H9 (cell line): ENCODE measurements around the gene GPR150. TPM values are rescaled to one million over a fixed set of nuclear protein-coding genes. Genes with fewer than 3 reads are reported as not detected.
"Not testable (repeated sequence)": the region's sequence is repeated elsewhere in the genome, so short reads cannot be mapped to it uniquely, and the experiment has no call there.

ENCODE experiments used
- DNase-seq: peaks from one replicate; pipeline ENCODE4 v3.0.0-alpha.2; 2017
- H2AFZ ChIP-seq: one replicate; pipeline ENCODE4 v1.6.1; 2013; ENCODE audit warnings: mild to moderate bottlenecking, low read length, control low read depth, moderate library complexity
- H2AK5ac ChIP-seq: 2 replicates; pipeline ENCODE4 v1.6.1; 2013; ENCODE audit warnings: low read length, control low read depth, mixed read lengths; ENCODE audit not compliant: insufficient read length
- H2BK120ac ChIP-seq: one replicate; pipeline ENCODE4 v1.6.1; 2013; ENCODE audit warnings: low read depth, mild to moderate bottlenecking, low read length, control low read depth, inconsistent platforms; ENCODE audit not compliant: poor library complexity, severe bottlenecking
- H2BK12ac ChIP-seq: 2 replicates; pipeline ENCODE4 v1.6.1; 2013; ENCODE audit warnings: low read length, control low read depth, mixed read lengths, low read depth; ENCODE audit not compliant: insufficient read length
- H2BK15ac ChIP-seq: 2 replicates; pipeline ENCODE4 v1.6.1; 2013; ENCODE audit warnings: low read depth, low read length, control low read depth
- H2BK20ac ChIP-seq: one replicate; pipeline ENCODE4 v1.6.1; 2013; ENCODE audit warnings: low read depth, mild to moderate bottlenecking, low read length, control low read depth, inconsistent platforms; ENCODE audit not compliant: poor library complexity, severe bottlenecking
- H2BK5ac ChIP-seq: 2 replicates; pipeline ENCODE4 v1.6.1; 2013; ENCODE audit warnings: low read length, control low read depth, mixed read lengths; ENCODE audit not compliant: insufficient read length
- H3K14ac ChIP-seq: 2 replicates; pipeline ENCODE4 v1.6.1; 2013; ENCODE audit warnings: low read length, control low read depth; ENCODE audit not compliant: insufficient read depth
- H3K18ac ChIP-seq: 2 replicates; pipeline ENCODE4 v1.6.1; 2013; ENCODE audit warnings: low read depth, mild to moderate bottlenecking, mixed read lengths, low read length, control low read depth; ENCODE audit not compliant: insufficient read length
- H3K23ac ChIP-seq: 2 replicates; pipeline ENCODE4 v1.6.1; 2013; ENCODE audit warnings: low read length, control low read depth, mixed read lengths, low read depth; ENCODE audit not compliant: insufficient read length
- H3K23me2 ChIP-seq: 2 replicates; pipeline ENCODE4 v1.6.1; 2013; ENCODE audit warnings: low read depth, mild to moderate bottlenecking, mixed read lengths, low read length, control low read depth; ENCODE audit not compliant: insufficient read length, poor library complexity, severe bottlenecking
- H3K27ac ChIP-seq: 2 replicates; pipeline ENCODE4 v1.5.1; 2013; ENCODE audit warnings: low read length, control low read depth, mixed read lengths, low read depth; ENCODE audit not compliant: insufficient read length
- H3K27me3 ChIP-seq: 2 replicates; pipeline ENCODE4 v1.6.1; 2013; ENCODE audit warnings: low read length, control low read depth, inconsistent platforms; ENCODE audit not compliant: insufficient read depth
- H3K4ac ChIP-seq: 2 replicates; pipeline ENCODE4 v1.6.1; 2013; ENCODE audit warnings: low read depth, mild to moderate bottlenecking, control low read depth, inconsistent platforms, low read length, moderate library complexity
- H3K4me1 ChIP-seq: 2 replicates; pipeline ENCODE4 v1.6.1; 2013; ENCODE audit warnings: low read length, control low read depth, inconsistent platforms; ENCODE audit not compliant: insufficient read depth
- H3K4me2 ChIP-seq: 2 replicates; pipeline ENCODE4 v1.6.1; 2013; ENCODE audit warnings: low read length, control low read depth, mixed read lengths; ENCODE audit not compliant: insufficient read length, insufficient read depth
- H3K56ac ChIP-seq: 2 replicates; pipeline ENCODE4 v1.6.1; 2013; ENCODE audit warnings: low read depth, mild to moderate bottlenecking, mixed read lengths, low read length, control low read depth; ENCODE audit not compliant: insufficient read length
- H3K79me1 ChIP-seq: 2 replicates; pipeline ENCODE4 v1.6.1; 2013; ENCODE audit warnings: low read depth, mild to moderate bottlenecking, moderate library complexity, low read length, control low read depth, inconsistent platforms; ENCODE audit not compliant: insufficient read depth, poor library complexity, severe bottlenecking
- H3K79me2 ChIP-seq: 2 replicates; pipeline ENCODE4 v1.6.1; 2013; ENCODE audit warnings: low read length, control low read depth, inconsistent platforms; ENCODE audit not compliant: insufficient read depth
- H3K9ac ChIP-seq: 2 replicates; pipeline ENCODE4 v1.6.1; 2013; ENCODE audit warnings: low read length, control low read depth, mixed read lengths; ENCODE audit not compliant: insufficient read length; ENCODE audit errors: extremely low read depth
- H3K9me3 ChIP-seq: one replicate; pipeline ENCODE4 v1.6.1; 2013; ENCODE audit warnings: low read depth, low read length, inconsistent platforms; ENCODE audit not compliant: control insufficient read depth
- H3T11ph ChIP-seq: one replicate; pipeline ENCODE4 v1.6.1; 2013; ENCODE audit warnings: mild to moderate bottlenecking, low read length, control low read depth, inconsistent platforms
- H4K20me1 ChIP-seq: one replicate; pipeline ENCODE4 v1.6.1; 2013; ENCODE audit not compliant: control insufficient read depth, insufficient read length, insufficient read depth
- H4K5ac ChIP-seq: 2 replicates; pipeline ENCODE4 v1.6.1; 2013; ENCODE audit warnings: low read depth, mild to moderate bottlenecking, mixed read lengths, low read length, control low read depth; ENCODE audit not compliant: insufficient read length
- H4K8ac ChIP-seq: replicated peaks from 2 replicates; pipeline ENCODE4 v1.6.1; 2013; ENCODE audit warnings: low read length, control low read depth, mixed read lengths, low read depth; ENCODE audit not compliant: insufficient read length
- H4K91ac ChIP-seq: 2 replicates; pipeline ENCODE4 v1.6.1; 2013; ENCODE audit warnings: low read depth, mild to moderate bottlenecking, moderate library complexity, mixed read lengths, low read length, control low read depth; ENCODE audit not compliant: insufficient read length
- H3K27ac Mint-ChIP-seq, 3 experiments: 2 replicates in 2 of 3; 3 replicates in 1 of 3; pipeline ENCODE4 v1.8.0; 2020 to 2021; ENCODE audit warnings: mixed read lengths in 3 of 3, mild to moderate bottlenecking in 1 of 3, moderate library complexity in 1 of 3
- H3K27me3 Mint-ChIP-seq: 2 replicates; pipeline ENCODE4 v1.8.0; 2021; ENCODE audit warnings: low read depth, mild to moderate bottlenecking, moderate library complexity, mixed read lengths
- H3K36me3 Mint-ChIP-seq, 3 experiments: 2 replicates in 2 of 3; 3 replicates in 1 of 3; pipeline ENCODE4 v1.8.0; 2020 to 2021; ENCODE audit warnings: low read depth in 3 of 3, mixed read lengths in 3 of 3; ENCODE audit not compliant: insufficient read depth in 1 of 3
- H3K4me1 Mint-ChIP-seq, 2 experiments: 2 replicates each; pipeline ENCODE4 v1.8.0; 2020; ENCODE audit warnings: mixed read lengths in 2 of 2
- H3K4me3 Mint-ChIP-seq, 2 experiments: 2 replicates in 1 of 2; 3 replicates in 1 of 2; pipeline ENCODE4 v1.8.0; 2020 to 2021; ENCODE audit warnings: mild to moderate bottlenecking in 2 of 2, mixed read lengths in 2 of 2, moderate library complexity in 1 of 2
- H3K9me3 Mint-ChIP-seq, 2 experiments: 2 replicates in 1 of 2; 3 replicates in 1 of 2; pipeline ENCODE4 v1.8.0; 2020; ENCODE audit warnings: mild to moderate bottlenecking in 2 of 2, mixed read lengths in 2 of 2, moderate library complexity in 1 of 2
- WGBS: extraction: QIAGEN DNeasy Blood & Tissue Kit; methylation state at CpG from one replicate; pipeline ENCODE4 v1.1.7; 2013; ENCODE audit warnings: missing lambda C conversion rate, low lambda C conversion rate, mixed read lengths; ENCODE audit not compliant: insufficient read length; ENCODE audit errors: extremely low coverage; 5-methylcytosine and 5-hydroxymethylcytosine counted together
- total RNA-seq: library from RNA; stranded (reverse); gene quantifications from 2 replicates; pipeline ENCODE4 v1.2.1, GENCODE V29; 2021
- TF ChIP-seq, protein P1 (sequence below): fragments of 200-600 bp; sonication (generic); conservative IDR thresholded peaks from 3 replicates; pipeline ENCODE4 v1.8.0; 2021; ENCODE audit warnings: antibody characterized with exemption, mild to moderate bottlenecking

Gene GPR150
- total RNA-seq, 1 experiment from 2014 or later = not detected

DNA sequence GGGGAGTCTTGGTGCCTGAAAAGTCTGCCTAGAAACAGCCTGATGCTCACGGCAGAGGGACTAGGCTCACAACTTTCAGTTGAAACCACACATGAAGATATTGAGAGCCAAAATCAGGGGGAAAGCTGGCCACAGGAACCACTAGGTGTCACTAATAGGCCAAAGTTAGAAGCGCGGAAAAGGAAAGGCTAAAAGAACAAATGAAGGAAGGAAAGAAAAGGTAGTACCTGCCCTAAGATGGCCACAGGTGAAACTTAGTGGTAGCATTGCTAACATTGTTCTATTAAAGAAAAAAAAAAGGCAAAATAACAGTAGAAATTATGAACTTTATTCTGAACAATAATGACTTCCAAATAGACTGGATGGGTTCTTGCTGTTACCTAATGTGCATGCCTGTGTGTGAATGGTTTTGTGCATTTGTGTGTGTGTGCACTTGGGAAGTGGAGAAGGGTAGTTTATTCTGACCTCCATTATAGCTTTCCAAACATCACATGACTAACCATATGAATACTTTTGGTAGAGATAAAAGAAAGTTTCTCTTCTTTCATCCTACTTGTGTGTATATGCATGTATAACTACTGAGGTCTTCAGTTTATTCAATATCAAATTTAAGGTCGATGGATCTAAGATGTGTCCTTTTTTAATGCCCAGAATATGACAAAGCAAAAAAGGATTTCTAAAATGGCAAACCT is 24.6 kb downstream of the GPR150 start:
- no peaks in the 10 kb centered on the region for H3K79me1 ChIP-seq
- H3K79me2 ChIP-seq = no peaks in the 10 kb centered on the region
- H3K4me1 ChIP-seq = no peaks in the 10 kb centered on the region; the same call in 1 of the 2 replicates
- peaks cover 4% of the 10 kb centered on the region for H3K23me2 ChIP-seq
- no peak overlapping the region for H3K56ac ChIP-seq
- no peak overlapping the region for H3K27ac ChIP-seq
- H3K23ac ChIP-seq = no peak overlapping the region
- Mint-ChIP-seq H3K4me3 (no peak overlapping the region), H3K27me3 (peaks cover 1% of the 10 kb centered on the region; the same call in 1 of the 2 replicates), H3K9me3 (no peaks in the 10 kb centered on the region; a peak in 1 of 5 replicates), H3K27ac (no peak overlapping the region; a peak in 1 of 7 replicates), H3K36me3 (no peaks in the 10 kb centered on the region), H3K4me1 (peaks cover 0 to 4% of the 10 kb centered on the region in 2 experiments; a peak in 1 of 4 replicates)
- H2BK5ac ChIP-seq = no peak overlapping the region
- peak overlapping the region; percentile 94 for H2AFZ ChIP-seq
- no peaks in the 10 kb centered on the region for H4K20me1 ChIP-seq
- no peak overlapping the region for H4K8ac ChIP-seq
- H3K4me2 ChIP-seq = no peak overlapping the region
- no peak overlapping the region for H2BK20ac ChIP-seq
- H3T11ph ChIP-seq = no peak overlapping the region
- H4K5ac ChIP-seq = no peak overlapping the region
- no peak overlapping the region for H2AK5ac ChIP-seq
- no peak overlapping the region for H2BK15ac ChIP-seq
- DNase-seq = peak; percentile 60
- H3K9ac ChIP-seq = no peak overlapping the region
- H3K27me3 ChIP-seq = no peaks in the 10 kb centered on the region
- H3K4ac ChIP-seq = no peak overlapping the region
- no peak overlapping the region for H2BK12ac ChIP-seq
- no peaks in the 10 kb centered on the region for H3K9me3 ChIP-seq
- TF ChIP-seq, protein P1, sequence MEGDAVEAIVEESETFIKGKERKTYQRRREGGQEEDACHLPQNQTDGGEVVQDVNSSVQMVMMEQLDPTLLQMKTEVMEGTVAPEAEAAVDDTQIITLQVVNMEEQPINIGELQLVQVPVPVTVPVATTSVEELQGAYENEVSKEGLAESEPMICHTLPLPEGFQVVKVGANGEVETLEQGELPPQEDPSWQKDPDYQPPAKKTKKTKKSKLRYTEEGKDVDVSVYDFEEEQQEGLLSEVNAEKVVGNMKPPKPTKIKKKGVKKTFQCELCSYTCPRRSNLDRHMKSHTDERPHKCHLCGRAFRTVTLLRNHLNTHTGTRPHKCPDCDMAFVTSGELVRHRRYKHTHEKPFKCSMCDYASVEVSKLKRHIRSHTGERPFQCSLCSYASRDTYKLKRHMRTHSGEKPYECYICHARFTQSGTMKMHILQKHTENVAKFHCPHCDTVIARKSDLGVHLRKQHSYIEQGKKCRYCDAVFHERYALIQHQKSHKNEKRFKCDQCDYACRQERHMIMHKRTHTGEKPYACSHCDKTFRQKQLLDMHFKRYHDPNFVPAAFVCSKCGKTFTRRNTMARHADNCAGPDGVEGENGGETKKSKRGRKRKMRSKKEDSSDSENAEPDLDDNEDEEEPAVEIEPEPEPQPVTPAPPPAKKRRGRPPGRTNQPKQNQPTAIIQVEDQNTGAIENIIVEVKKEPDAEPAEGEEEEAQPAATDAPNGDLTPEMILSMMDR = peak; percentile 84
- WGBS = no CpG with 5 or more reads among the region's 4 CpGs
- no peak overlapping the region for H4K91ac ChIP-seq
- no peak overlapping the region for H2BK120ac ChIP-seq
- H3K18ac ChIP-seq = no peak overlapping the region
- H3K14ac ChIP-seq = no peak overlapping the region

DNA sequence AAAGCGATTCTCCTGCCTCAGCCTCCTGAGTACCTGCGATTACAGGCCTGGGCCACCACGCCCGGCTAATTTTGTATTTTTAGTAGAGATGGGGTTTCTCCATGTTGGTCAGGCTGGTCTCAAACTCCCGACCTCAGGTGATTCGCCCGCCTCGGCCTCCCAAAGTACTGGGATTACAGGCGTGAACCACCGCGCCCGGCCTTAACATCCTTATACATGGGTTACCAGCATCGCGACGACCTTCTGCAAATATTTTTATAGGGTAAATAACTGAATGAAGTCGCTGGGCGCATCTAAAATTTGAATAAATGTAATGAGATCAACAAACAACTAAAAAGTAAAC is 26.3 kb downstream of the GPR150 start:
- H3K4me1 ChIP-seq, H3K9ac ChIP-seq, H3K18ac ChIP-seq, H3K23ac ChIP-seq, H4K20me1 ChIP-seq, H3K79me1 ChIP-seq, H3T11ph ChIP-seq, H3K9me3 Mint-ChIP-seq, H2AFZ ChIP-seq, H3K4me1 Mint-ChIP-seq, H4K5ac ChIP-seq, H3K27me3 Mint-ChIP-seq, H2BK12ac ChIP-seq, H3K14ac ChIP-seq, H4K8ac ChIP-seq, H3K4me2 ChIP-seq, H2AK5ac ChIP-seq, H4K91ac ChIP-seq, H3K36me3 Mint-ChIP-seq, H2BK20ac ChIP-seq, H3K79me2 ChIP-seq, H2BK120ac ChIP-seq, H3K27ac ChIP-seq, H3K4ac ChIP-seq, H3K56ac ChIP-seq, H2BK15ac ChIP-seq, H3K9me3 ChIP-seq, DNase-seq, H3K23me2 ChIP-seq, H3K27me3 ChIP-seq, H2BK5ac ChIP-seq: not testable (repeated sequence)
- WGBS = no CpG with 5 or more reads among the region's 17 CpGs
- H3K27ac Mint-ChIP-seq = peak overlapping the region in 1 of 3 experiments; percentile 12; a peak in 1 of 7 replicates
- H3K4me3 Mint-ChIP-seq = peak overlapping the region; percentile 71 to 79; a peak in 2 of 5 replicates
